GM23338 (cell line): ENCODE data around the gene RGS7. TPM values are rescaled to one million over a fixed set of nuclear protein-coding genes. Genes with fewer than 3 reads are reported as not detected.

Experiments used
- ATAC-seq: fragments of 200-7000 bp; cut with Tn5 transposase; 3 replicates; pipeline ENCODE4 v1.9.1; 2020
- DNase-seq: peaks from one replicate; pipeline ENCODE4 v3.0.0-alpha.2; 2015; ENCODE audit warnings: low spot score
- H2AFZ ChIP-seq: fragments of 200-600 bp; sonication (generic); 2 replicates; pipeline ENCODE4 v1.8.0; 2016; ENCODE audit warnings: antibody characterized with exemption, mild to moderate bottlenecking, moderate library complexity
- H3F3A ChIP-seq: fragments of 200-600 bp; sonication (generic); replicated peaks from 2 replicates; pipeline ENCODE4 v1.8.0; 2017; ENCODE audit warnings: antibody characterized with exemption, mixed run types, low read depth
- H3K27ac ChIP-seq: fragments of 200-600 bp; sonication (generic); 2 replicates; pipeline ENCODE4 v1.6.1; 2016; ENCODE audit warnings: low read depth
- H3K27me3 ChIP-seq: fragments of 200-600 bp; sonication (generic); 2 replicates; pipeline ENCODE4 v1.8.0; 2016; ENCODE audit warnings: mild to moderate bottlenecking, mixed run types, moderate library complexity; ENCODE audit not compliant: insufficient read depth
- H3K36me3 ChIP-seq: fragments of 200-600 bp; sonication (generic); 2 replicates; pipeline ENCODE4 v1.8.0; 2016; ENCODE audit warnings: mild to moderate bottlenecking; ENCODE audit not compliant: insufficient read depth
- H3K4me1 ChIP-seq: fragments of 200-600 bp; sonication (generic); 2 replicates; pipeline ENCODE4 v1.8.0; 2016; ENCODE audit warnings: mild to moderate bottlenecking, moderate library complexity; ENCODE audit not compliant: insufficient read depth
- H3K4me2 ChIP-seq: fragments of 200-600 bp; sonication (generic); 2 replicates; pipeline ENCODE4 v1.7.1; 2017; ENCODE audit warnings: mixed run types
- H3K4me3 ChIP-seq: fragments of 200-600 bp; sonication (generic); 2 replicates; pipeline ENCODE4 v1.6.1; 2016; ENCODE audit warnings: mixed run types
- H3K79me2 ChIP-seq: fragments of 200-600 bp; sonication (generic); replicated peaks from 2 replicates; pipeline ENCODE4 v1.8.0; 2017; ENCODE audit warnings: mild to moderate bottlenecking; ENCODE audit not compliant: insufficient read depth
- H3K9me2 ChIP-seq: fragments of 200-600 bp; sonication (generic); 2 replicates; pipeline ENCODE4 v1.8.0; 2017; ENCODE audit not compliant: insufficient read depth
- H4K20me1 ChIP-seq: fragments of 200-600 bp; sonication (generic); replicated peaks from 2 replicates; pipeline ENCODE4 v1.8.0; 2017; ENCODE audit warnings: mild to moderate bottlenecking; ENCODE audit not compliant: insufficient read depth
- H3K27ac Mint-ChIP-seq: 2 replicates; pipeline ENCODE4 v1.8.0; 2020; ENCODE audit warnings: inconsistent platforms, mild to moderate bottlenecking, moderate library complexity, mixed read lengths
- H3K27me3 Mint-ChIP-seq: 3 replicates; pipeline ENCODE4 v1.8.0; 2022; ENCODE audit warnings: low read depth, mild to moderate bottlenecking, moderate library complexity, mixed read lengths, inconsistent platforms; ENCODE audit not compliant: insufficient read depth, poor library complexity
- H3K36me3 Mint-ChIP-seq: 3 replicates; pipeline ENCODE4 v1.8.0; 2021; ENCODE audit warnings: low read depth, mild to moderate bottlenecking, inconsistent platforms, moderate library complexity, mixed read lengths
- H3K4me1 Mint-ChIP-seq: 3 replicates; pipeline ENCODE4 v1.8.0; 2020; ENCODE audit warnings: mild to moderate bottlenecking, inconsistent platforms, mixed read lengths
- H3K4me3 Mint-ChIP-seq: 3 replicates; pipeline ENCODE4 v1.8.0; 2021; ENCODE audit warnings: moderate library complexity, mild to moderate bottlenecking, inconsistent platforms, mixed read lengths
- H3K9me3 Mint-ChIP-seq: 3 replicates; pipeline ENCODE4 v1.8.0; 2020; ENCODE audit warnings: moderate library complexity, mild to moderate bottlenecking, inconsistent platforms, mixed read lengths
- CREB1 ChIP-seq: fragments of 250-450 bp; sonication (Bioruptor Pico); IDR thresholded peaks from 2 replicates; pipeline ENCODE4 v1.5.0; 2020; ENCODE audit warnings: low read depth, mild to moderate bottlenecking, moderate library complexity
- EZH2 ChIP-seq: fragments of 200-600 bp; sonication (generic); IDR thresholded peaks from one replicate; pipeline ENCODE4 v1.8.0; 2017; ENCODE audit warnings: antibody characterized with exemption, mild to moderate bottlenecking, low read depth; ENCODE audit not compliant: unreplicated experiment
- EZH2phosphoT487 ChIP-seq: fragments of 200-600 bp; sonication (generic); IDR thresholded peaks from one replicate; pipeline ENCODE4 v1.8.1; 2018; ENCODE audit warnings: antibody characterized with exemption; ENCODE audit not compliant: unreplicated experiment
- JUNB ChIP-seq: IDR thresholded peaks from one replicate; pipeline ENCODE4 v1.6.1; 2016; ENCODE audit warnings: antibody characterized with exemption; ENCODE audit not compliant: unreplicated experiment
- POLR2AphosphoS5 ChIP-seq: IDR thresholded peaks from 2 replicates; pipeline ENCODE4 v1.6.1; 2016; ENCODE audit warnings: antibody characterized with exemption, low read depth
- STAT1 ChIP-seq: IDR thresholded peaks from one replicate; pipeline ENCODE4 v1.6.1; 2016; ENCODE audit warnings: antibody characterized with exemption; ENCODE audit not compliant: unreplicated experiment
- ZNF114 ChIP-seq: fragments of 250-450 bp; sonication (Bioruptor Pico); IDR thresholded peaks from 2 replicates; pipeline ENCODE4 v1.5.0; 2020; ENCODE audit warnings: mild to moderate bottlenecking, moderate library complexity
- ZNF331 ChIP-seq: fragments of 250-450 bp; sonication (Bioruptor Pico); IDR thresholded peaks from 2 replicates; pipeline ENCODE4 v1.5.0; 2020; ENCODE audit warnings: low read depth, mild to moderate bottlenecking, moderate library complexity
- polyA plus RNA-seq: library from polyadenylated mRNA; unstranded; fragments of >200 nt; fragmentation: Nextera tagmentation; extraction: Ambion mirVana; gene quantifications from 2 replicates; pipeline ENCODE4 v1.2.1, GENCODE V29; 2016
- total RNA-seq: library from RNA; depleted of rRNA; stranded (reverse); fragments of >200 nt; shearing (Covaris generic); gene quantifications from 2 replicates; pipeline ENCODE4 v1.2.3, GENCODE V29; 2014
- TF ChIP-seq, protein P1 (sequence below), 2 experiments: fragments of 200-600 bp in 1 of 2; sonication (generic) in 1 of 2; conservative IDR thresholded peaks; 2 replicates each; pipeline versions ENCODE4 v1.5.1 to v1.6.1; 2016 to 2017; ENCODE audit warnings: antibody characterized with exemption in 2 of 2, low read depth in 2 of 2, mild to moderate bottlenecking in 2 of 2, moderate library complexity in 1 of 2
- TF ChIP-seq, protein P2 (sequence below): IDR thresholded peaks from one replicate; pipeline ENCODE4 v1.6.1; 2018; ENCODE audit warnings: antibody characterized with exemption; ENCODE audit not compliant: unreplicated experiment
- TF ChIP-seq, protein P3 (sequence below): fragments of 250-450 bp; sonication (Bioruptor Pico); IDR thresholded peaks from 2 replicates; pipeline ENCODE4 v1.5.0; 2020; ENCODE audit warnings: mild to moderate bottlenecking, moderate library complexity

Gene RGS7
- total and polyA plus RNA-seq, 2 experiments from 2014 or later: 2.0 to 2.2 TPM

DNA sequence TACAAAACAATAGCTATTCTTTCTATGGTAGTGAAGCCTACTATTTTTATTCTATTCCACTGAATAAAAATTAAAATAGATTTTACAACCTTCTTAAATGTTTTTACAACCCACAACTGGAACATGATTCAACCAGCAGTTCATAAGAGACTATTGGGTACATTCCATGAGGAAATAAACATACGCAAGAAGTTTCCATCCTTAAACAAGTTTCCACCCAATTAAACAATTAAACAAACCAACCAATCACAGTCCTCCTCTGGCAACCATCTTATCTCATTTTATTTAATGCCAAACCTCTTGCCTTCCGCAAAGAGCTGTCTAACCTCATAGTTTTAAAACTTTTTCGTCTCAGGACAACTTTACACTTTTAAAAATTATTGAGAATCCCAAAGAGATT, 239.0 kb downstream of the RGS7 start:
- H3K27me3 Mint-ChIP-seq: peaks cover 3% of the 10 kb centered on the region
- no peaks in the 10 kb centered on the region for H3K27me3 ChIP-seq
- H3K36me3 ChIP-seq: no peaks in the 10 kb centered on the region
- DNase-seq (no peak), ATAC-seq (no peak)
- H3K27ac Mint-ChIP-seq: no peak overlapping the region
- 0 out of 2 replicates have a peak, but pooled peaks cover 3% of the 10 kb centered on the region for H3K9me2 ChIP-seq
- no peak for TF ChIP-seq EZH2
- no peak overlapping the region for H3K4me3 Mint-ChIP-seq
- H3K4me2 ChIP-seq: no peak overlapping the region
- peaks cover 5% of the 10 kb centered on the region; the same call in 2 of the 3 replicates for H3K36me3 Mint-ChIP-seq
- no peak overlapping the region for H3K27ac ChIP-seq
- H3K79me2 ChIP-seq: no peaks in the 10 kb centered on the region
- H3K4me1 Mint-ChIP-seq: peaks cover 29% of the 10 kb centered on the region
- H4K20me1 ChIP-seq: no peaks in the 10 kb centered on the region
- peaks cover 42% of the 10 kb centered on the region for H3K4me1 ChIP-seq
- no peaks in the 10 kb centered on the region for H3K9me3 Mint-ChIP-seq
- H3F3A ChIP-seq: no peaks in the 10 kb centered on the region; the same call in 1 of the 2 replicates
- H2AFZ ChIP-seq: no peak overlapping the region
- no peak overlapping the region for H3K4me3 ChIP-seq

DNA sequence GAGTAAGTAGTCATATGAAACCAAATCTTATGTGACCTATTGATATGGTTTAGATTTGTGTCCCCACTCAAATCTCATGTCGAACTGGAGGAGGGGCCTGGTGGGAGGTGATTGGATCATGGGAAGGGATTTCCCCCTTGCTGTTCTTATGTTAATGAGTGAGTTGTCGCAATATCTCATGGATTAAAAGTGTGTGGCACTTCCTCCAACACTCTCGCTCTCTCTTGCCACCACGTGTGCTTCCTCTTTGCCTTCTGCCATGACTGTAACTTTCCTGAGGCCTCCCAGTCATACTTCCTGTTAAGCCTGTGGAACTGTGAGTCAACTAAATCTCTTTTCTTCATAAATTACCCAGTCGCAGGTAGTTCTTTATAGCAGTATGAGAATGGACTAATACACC, 241.2 kb downstream of the RGS7 start:
- peaks cover 29% of the 10 kb centered on the region for H3K4me1 Mint-ChIP-seq
- no peaks in the 10 kb centered on the region; the same call in 1 of the 2 replicates for H3F3A ChIP-seq
- H3K27me3 ChIP-seq: no peaks in the 10 kb centered on the region
- H3K4me3 ChIP-seq: no peak overlapping the region
- H3K27ac Mint-ChIP-seq: peak overlapping the region; percentile 87
- peaks cover 3% of the 10 kb centered on the region for H3K27me3 Mint-ChIP-seq
- no peak for DNase-seq
- H3K4me1 ChIP-seq: peaks cover 35% of the 10 kb centered on the region
- peak overlapping the region; percentile 68 for H3K27ac ChIP-seq
- no peaks in the 10 kb centered on the region for H3K36me3 ChIP-seq
- no peak overlapping the region for H3K4me3 Mint-ChIP-seq
- no peak for ATAC-seq
- 0 out of 2 replicates have a peak overlapping the region, but pooled peaks have one; percentile 1 for H3K4me2 ChIP-seq
- H3K9me3 Mint-ChIP-seq: no peaks in the 10 kb centered on the region; the same call in 2 of the 3 replicates
- no peaks in the 10 kb centered on the region for H3K79me2 ChIP-seq
- H4K20me1 ChIP-seq: no peaks in the 10 kb centered on the region
- H3K9me2 ChIP-seq: no peaks in the 10 kb centered on the region; the same call in 1 of the 2 replicates
- no peak for TF ChIP-seq ZNF114 (CRISPR knock-in tag)
- TF ChIP-seq, protein P1, sequence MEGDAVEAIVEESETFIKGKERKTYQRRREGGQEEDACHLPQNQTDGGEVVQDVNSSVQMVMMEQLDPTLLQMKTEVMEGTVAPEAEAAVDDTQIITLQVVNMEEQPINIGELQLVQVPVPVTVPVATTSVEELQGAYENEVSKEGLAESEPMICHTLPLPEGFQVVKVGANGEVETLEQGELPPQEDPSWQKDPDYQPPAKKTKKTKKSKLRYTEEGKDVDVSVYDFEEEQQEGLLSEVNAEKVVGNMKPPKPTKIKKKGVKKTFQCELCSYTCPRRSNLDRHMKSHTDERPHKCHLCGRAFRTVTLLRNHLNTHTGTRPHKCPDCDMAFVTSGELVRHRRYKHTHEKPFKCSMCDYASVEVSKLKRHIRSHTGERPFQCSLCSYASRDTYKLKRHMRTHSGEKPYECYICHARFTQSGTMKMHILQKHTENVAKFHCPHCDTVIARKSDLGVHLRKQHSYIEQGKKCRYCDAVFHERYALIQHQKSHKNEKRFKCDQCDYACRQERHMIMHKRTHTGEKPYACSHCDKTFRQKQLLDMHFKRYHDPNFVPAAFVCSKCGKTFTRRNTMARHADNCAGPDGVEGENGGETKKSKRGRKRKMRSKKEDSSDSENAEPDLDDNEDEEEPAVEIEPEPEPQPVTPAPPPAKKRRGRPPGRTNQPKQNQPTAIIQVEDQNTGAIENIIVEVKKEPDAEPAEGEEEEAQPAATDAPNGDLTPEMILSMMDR (conservative IDR thresholded peaks at IDR 0.05; ENCODE audit: low read depth in 2 of 2): no peak
- no peak for TF ChIP-seq POLR2AphosphoS5
- TF ChIP-seq ZNF331 (CRISPR knock-in tag): no peak
- TF ChIP-seq JUNB: no peak
- no peak for TF ChIP-seq STAT1
- TF ChIP-seq, protein P2, sequence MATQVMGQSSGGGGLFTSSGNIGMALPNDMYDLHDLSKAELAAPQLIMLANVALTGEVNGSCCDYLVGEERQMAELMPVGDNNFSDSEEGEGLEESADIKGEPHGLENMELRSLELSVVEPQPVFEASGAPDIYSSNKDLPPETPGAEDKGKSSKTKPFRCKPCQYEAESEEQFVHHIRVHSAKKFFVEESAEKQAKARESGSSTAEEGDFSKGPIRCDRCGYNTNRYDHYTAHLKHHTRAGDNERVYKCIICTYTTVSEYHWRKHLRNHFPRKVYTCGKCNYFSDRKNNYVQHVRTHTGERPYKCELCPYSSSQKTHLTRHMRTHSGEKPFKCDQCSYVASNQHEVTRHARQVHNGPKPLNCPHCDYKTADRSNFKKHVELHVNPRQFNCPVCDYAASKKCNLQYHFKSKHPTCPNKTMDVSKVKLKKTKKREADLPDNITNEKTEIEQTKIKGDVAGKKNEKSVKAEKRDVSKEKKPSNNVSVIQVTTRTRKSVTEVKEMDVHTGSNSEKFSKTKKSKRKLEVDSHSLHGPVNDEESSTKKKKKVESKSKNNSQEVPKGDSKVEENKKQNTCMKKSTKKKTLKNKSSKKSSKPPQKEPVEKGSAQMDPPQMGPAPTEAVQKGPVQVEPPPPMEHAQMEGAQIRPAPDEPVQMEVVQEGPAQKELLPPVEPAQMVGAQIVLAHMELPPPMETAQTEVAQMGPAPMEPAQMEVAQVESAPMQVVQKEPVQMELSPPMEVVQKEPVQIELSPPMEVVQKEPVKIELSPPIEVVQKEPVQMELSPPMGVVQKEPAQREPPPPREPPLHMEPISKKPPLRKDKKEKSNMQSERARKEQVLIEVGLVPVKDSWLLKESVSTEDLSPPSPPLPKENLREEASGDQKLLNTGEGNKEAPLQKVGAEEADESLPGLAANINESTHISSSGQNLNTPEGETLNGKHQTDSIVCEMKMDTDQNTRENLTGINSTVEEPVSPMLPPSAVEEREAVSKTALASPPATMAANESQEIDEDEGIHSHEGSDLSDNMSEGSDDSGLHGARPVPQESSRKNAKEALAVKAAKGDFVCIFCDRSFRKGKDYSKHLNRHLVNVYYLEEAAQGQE: no peak
- no peak for TF ChIP-seq EZH2
- TF ChIP-seq CREB1 (CRISPR knock-in tag): no peak
- TF ChIP-seq, protein P3, sequence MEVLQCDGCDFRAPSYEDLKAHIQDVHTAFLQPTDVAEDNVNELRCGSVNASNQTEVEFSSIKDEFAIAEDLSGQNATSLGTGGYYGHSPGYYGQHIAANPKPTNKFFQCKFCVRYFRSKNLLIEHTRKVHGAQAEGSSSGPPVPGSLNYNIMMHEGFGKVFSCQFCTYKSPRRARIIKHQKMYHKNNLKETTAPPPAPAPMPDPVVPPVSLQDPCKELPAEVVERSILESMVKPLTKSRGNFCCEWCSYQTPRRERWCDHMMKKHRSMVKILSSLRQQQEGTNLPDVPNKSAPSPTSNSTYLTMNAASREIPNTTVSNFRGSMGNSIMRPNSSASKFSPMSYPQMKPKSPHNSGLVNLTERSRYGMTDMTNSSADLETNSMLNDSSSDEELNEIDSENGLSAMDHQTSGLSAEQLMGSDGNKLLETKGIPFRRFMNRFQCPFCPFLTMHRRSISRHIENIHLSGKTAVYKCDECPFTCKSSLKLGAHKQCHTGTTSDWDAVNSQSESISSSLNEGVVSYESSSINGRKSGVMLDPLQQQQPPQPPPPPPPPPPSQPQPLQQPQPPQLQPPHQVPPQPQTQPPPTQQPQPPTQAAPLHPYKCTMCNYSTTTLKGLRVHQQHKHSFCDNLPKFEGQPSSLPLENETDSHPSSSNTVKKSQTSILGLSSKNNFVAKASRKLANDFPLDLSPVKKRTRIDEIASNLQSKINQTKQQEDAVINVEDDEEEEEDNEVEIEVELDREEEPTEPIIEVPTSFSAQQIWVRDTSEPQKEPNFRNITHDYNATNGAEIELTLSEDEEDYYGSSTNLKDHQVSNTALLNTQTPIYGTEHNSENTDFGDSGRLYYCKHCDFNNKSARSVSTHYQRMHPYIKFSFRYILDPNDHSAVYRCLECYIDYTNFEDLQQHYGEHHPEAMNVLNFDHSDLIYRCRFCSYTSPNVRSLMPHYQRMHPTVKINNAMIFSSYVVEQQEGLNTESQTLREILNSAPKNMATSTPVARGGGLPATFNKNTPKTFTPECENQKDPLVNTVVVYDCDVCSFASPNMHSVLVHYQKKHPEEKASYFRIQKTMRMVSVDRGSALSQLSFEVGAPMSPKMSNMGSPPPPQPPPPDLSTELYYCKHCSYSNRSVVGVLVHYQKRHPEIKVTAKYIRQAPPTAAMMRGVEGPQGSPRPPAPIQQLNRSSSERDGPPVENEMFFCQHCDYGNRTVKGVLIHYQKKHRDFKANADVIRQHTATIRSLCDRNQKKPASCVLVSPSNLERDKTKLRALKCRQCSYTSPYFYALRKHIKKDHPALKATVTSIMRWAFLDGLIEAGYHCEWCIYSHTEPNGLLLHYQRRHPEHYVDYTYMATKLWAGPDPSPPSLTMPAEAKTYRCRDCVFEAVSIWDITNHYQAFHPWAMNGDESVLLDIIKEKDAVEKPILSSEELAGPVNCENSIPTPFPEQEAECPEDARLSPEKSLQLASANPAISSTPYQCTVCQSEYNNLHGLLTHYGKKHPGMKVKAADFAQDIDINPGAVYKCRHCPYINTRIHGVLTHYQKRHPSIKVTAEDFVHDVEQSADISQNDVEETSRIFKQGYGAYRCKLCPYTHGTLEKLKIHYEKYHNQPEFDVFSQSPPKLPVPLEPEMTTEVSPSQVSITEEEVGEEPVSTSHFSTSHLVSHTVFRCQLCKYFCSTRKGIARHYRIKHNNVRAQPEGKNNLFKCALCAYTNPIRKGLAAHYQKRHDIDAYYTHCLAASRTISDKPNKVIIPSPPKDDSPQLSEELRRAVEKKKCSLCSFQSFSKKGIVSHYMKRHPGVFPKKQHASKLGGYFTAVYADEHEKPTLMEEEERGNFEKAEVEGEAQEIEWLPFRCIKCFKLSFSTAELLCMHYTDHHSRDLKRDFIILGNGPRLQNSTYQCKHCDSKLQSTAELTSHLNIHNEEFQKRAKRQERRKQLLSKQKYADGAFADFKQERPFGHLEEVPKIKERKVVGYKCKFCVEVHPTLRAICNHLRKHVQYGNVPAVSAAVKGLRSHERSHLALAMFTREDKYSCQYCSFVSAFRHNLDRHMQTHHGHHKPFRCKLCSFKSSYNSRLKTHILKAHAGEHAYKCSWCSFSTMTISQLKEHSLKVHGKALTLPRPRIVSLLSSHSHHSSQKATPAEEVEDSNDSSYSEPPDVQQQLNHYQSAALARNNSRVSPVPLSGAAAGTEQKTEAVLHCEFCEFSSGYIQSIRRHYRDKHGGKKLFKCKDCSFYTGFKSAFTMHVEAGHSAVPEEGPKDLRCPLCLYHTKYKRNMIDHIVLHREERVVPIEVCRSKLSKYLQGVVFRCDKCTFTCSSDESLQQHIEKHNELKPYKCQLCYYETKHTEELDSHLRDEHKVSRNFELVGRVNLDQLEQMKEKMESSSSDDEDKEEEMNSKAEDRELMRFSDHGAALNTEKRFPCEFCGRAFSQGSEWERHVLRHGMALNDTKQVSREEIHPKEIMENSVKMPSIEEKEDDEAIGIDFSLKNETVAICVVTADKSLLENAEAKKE (CRISPR knock-in tag): no peak
- TF ChIP-seq EZH2phosphoT487: no peak
- peaks cover 5% of the 10 kb centered on the region; the same call in 2 of the 3 replicates for H3K36me3 Mint-ChIP-seq
- H2AFZ ChIP-seq: no peak overlapping the region
